Ecto neural progenitor cell (in vitro differentiated cells): ENCODE results near the gene PHPT1.
"Not testable (repeated sequence)": the region's sequence is repeated elsewhere in the genome, so short reads cannot be mapped to it uniquely, and the experiment has no call there.

ENCODE experiments used
- DNase-seq: peaks from one replicate; pipeline ENCODE4 v3.0.0-alpha.2; 2018; ENCODE audit warnings: low spot score

PHPT1 gene

GRCh38 chr9:136860933-136861873 lies 12.0 kb downstream of the PHPT1 start:
- DNase-seq, result no peak

GRCh38 chr9:136861874-136862457 lies 12.8 kb downstream of the PHPT1 start:
- DNase-seq, result no peak

GRCh38 chr9:136862849-136863622 lies 13.8 kb downstream of the PHPT1 start:
- no peak for DNase-seq

GRCh38 chr9:136863623-136864273 lies 14.5 kb downstream of the PHPT1 start:
- DNase-seq, result no peak

GRCh38 chr9:136865041-136865767 lies 16.0 kb downstream of the PHPT1 start:
- DNase-seq, result no peak

GRCh38 chr9:136865768-136866103 lies 16.5 kb downstream of the PHPT1 start:
- DNase-seq, result no peak

- not testable (repeated sequence) for DNase-seq
Measured at GRCh38 chr9:136866898-136867421, 17.8 kb downstream of the PHPT1 start.

GRCh38 chr9:136867480-136867879 lies 18.3 kb downstream of the PHPT1 start:
- no peak for DNase-seq

GRCh38 chr9:136867917-136868316 lies 18.7 kb downstream of the PHPT1 start:
- DNase-seq, result no peak

GRCh38 chr9:136868644-136869043 lies 19.4 kb downstream of the PHPT1 start:
- DNase-seq, result no peak

- not testable (repeated sequence) for DNase-seq
Measured at GRCh38 chr9:136869611-136870010, 20.4 kb downstream of the PHPT1 start.

GRCh38 chr9:136875155-136875554 lies 25.9 kb downstream of the PHPT1 start:
- DNase-seq, result no peak

GRCh38 chr9:136876476-136876875 lies 27.3 kb downstream of the PHPT1 start:
- no peak for DNase-seq

GRCh38 chr9:136880651-136881050 lies 31.4 kb downstream of the PHPT1 start:
- no peak for DNase-seq

GRCh38 chr9:136881691-136882108 lies 32.5 kb downstream of the PHPT1 start:
- no peak for DNase-seq

GRCh38 chr9:136882109-136882946 lies 33.1 kb downstream of the PHPT1 start:
- DNase-seq, result no peak

GRCh38 chr9:136882947-136883283 lies 33.7 kb downstream of the PHPT1 start:
- not testable (repeated sequence) for DNase-seq

- not testable (repeated sequence) for DNase-seq
Measured at GRCh38 chr9:136883670-136884069, 34.5 kb downstream of the PHPT1 start.

GRCh38 chr9:136885950-136886578 lies 36.9 kb downstream of the PHPT1 start, which contains the start of gene TRAF2:
Gene TRAF2 (plus strand): TSS chr9:136886516. CDS start chr9:136898741, 12,225 bp downstream.
- DNase-seq, result peak; percentile 98
